ENCODE measurements around the gene KRTAP5-5. TPM values are rescaled to one million over a fixed set of nuclear protein-coding genes. Genes with fewer than 3 reads are reported as not detected.

The KRTAP5-5 gene
- total RNA-seq, 1 experiment from 2014 or later, result not detected

DNA sequence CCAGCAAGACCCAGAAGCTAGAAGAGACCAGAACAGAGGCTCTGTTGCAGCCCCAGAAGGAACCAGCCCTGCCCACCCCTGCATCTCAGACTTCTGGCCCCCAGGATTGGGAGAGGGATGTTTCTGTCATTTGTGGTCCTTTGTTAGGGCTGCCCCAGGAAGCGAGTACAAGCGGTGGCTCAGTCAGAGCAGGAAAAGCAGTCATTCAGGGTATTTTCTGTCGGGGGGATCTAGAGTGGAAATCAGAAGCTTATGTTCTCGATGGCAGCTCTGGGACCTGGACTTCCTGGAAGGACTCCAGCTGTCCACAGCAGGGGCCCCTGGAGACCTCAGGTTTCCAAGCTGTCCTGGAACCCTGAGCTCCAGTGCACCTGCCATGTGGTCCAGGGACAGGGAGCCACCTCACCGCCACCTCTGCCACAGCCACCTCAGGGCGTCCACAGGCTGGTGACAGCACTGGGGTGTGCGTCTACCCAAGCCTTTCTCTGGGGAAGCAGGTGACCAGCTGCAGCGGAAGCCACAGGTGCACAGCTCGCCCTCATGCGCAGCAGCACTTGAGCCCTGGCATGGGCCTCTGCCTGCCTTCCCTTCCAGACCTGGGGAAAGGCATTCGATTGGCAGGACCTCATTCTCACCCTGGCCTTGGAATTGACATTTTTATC is 2.6 kb downstream of the KRTAP5-5 start:
- Mint-ChIP-seq H3K4me3 (no peak overlapping the region), H3K9me3 (no peaks in the 10 kb centered on the region), H3K4me1 (peaks cover 6 to 7% of the 10 kb centered on the region in 2 experiments), H3K27ac (no peak overlapping the region; a peak in 1 of 7 replicates), H3K27me3 (ENCODE audit: low read depth) (peaks cover 62% of the 10 kb centered on the region), H3K36me3 (ENCODE audit: insufficient read depth in 1 of 3, low read depth in 3 of 3) (no peaks in the 10 kb centered on the region)
- no peaks in the 10 kb centered on the region for H4K20me1 ChIP-seq (ENCODE audit: control insufficient read depth, insufficient read depth, insufficient read length)
- no peak overlapping the region for H3K18ac ChIP-seq (ENCODE audit: insufficient read length, low read depth, low read length)
- H3K4me2 ChIP-seq (ENCODE audit: insufficient read depth, insufficient read length, low read length), result no peak overlapping the region
- no peak overlapping the region for H2BK120ac ChIP-seq (ENCODE audit: low read depth, low read length, poor library complexity, severe bottlenecking)
- H2AFZ ChIP-seq (ENCODE audit: low read length), result no peak overlapping the region
- no CpG with 5 or more reads among the region's 11 CpGs for WGBS (ENCODE audit: extremely low coverage, insufficient read length, low lambda C conversion rate)
- H3K4ac ChIP-seq (ENCODE audit: low read depth, low read length), result no peak overlapping the region
- no peak overlapping the region for H2BK15ac ChIP-seq (ENCODE audit: low read depth, low read length)
- no peaks in the 10 kb centered on the region; the same call in 1 of the 2 replicates for H3K27me3 ChIP-seq (ENCODE audit: insufficient read depth, low read length)
- no peak for DNase-seq
- H2BK5ac ChIP-seq (ENCODE audit: insufficient read length, low read length), result no peak overlapping the region
- no peak overlapping the region for H4K8ac ChIP-seq (replicated peaks; ENCODE audit: insufficient read length, low read depth, low read length)
- H3K79me1 ChIP-seq (ENCODE audit: insufficient read depth, low read depth, low read length, poor library complexity, severe bottlenecking), result no peaks in the 10 kb centered on the region
- H3K56ac ChIP-seq (ENCODE audit: insufficient read length, low read depth, low read length), result no peak overlapping the region
- no peak overlapping the region for H3K27ac ChIP-seq (ENCODE audit: insufficient read length, low read depth, low read length)
- H2BK20ac ChIP-seq (ENCODE audit: low read depth, low read length, poor library complexity, severe bottlenecking), result no peak overlapping the region
- H2BK12ac ChIP-seq (ENCODE audit: insufficient read length, low read depth, low read length), result no peak overlapping the region
- H2AK5ac ChIP-seq (ENCODE audit: insufficient read length, low read length), result no peak overlapping the region
- H3K23me2 ChIP-seq (ENCODE audit: insufficient read length, low read depth, low read length, poor library complexity, severe bottlenecking), result no peaks in the 10 kb centered on the region
- no peak overlapping the region; the same call in 1 of the 2 replicates for H3K14ac ChIP-seq (ENCODE audit: insufficient read depth, low read length)
- H3K9ac ChIP-seq (ENCODE audit: extremely low read depth, insufficient read length, low read length), result no peak overlapping the region
- no peak overlapping the region for H3K23ac ChIP-seq (ENCODE audit: insufficient read length, low read depth, low read length)
- H3K4me1 ChIP-seq (ENCODE audit: insufficient read depth, low read length), result no peaks in the 10 kb centered on the region; the same call in 1 of the 2 replicates
- H3K79me2 ChIP-seq (ENCODE audit: insufficient read depth, low read length), result no peaks in the 10 kb centered on the region
- H3T11ph ChIP-seq (ENCODE audit: low read length), result no peak overlapping the region
- no peaks in the 10 kb centered on the region for H3K9me3 ChIP-seq (ENCODE audit: control insufficient read depth, low read depth, low read length)
- no peak overlapping the region for H4K5ac ChIP-seq (ENCODE audit: insufficient read length, low read depth, low read length)
- no peak overlapping the region for H4K91ac ChIP-seq (ENCODE audit: insufficient read length, low read depth, low read length)
- TF ChIP-seq, protein P1, sequence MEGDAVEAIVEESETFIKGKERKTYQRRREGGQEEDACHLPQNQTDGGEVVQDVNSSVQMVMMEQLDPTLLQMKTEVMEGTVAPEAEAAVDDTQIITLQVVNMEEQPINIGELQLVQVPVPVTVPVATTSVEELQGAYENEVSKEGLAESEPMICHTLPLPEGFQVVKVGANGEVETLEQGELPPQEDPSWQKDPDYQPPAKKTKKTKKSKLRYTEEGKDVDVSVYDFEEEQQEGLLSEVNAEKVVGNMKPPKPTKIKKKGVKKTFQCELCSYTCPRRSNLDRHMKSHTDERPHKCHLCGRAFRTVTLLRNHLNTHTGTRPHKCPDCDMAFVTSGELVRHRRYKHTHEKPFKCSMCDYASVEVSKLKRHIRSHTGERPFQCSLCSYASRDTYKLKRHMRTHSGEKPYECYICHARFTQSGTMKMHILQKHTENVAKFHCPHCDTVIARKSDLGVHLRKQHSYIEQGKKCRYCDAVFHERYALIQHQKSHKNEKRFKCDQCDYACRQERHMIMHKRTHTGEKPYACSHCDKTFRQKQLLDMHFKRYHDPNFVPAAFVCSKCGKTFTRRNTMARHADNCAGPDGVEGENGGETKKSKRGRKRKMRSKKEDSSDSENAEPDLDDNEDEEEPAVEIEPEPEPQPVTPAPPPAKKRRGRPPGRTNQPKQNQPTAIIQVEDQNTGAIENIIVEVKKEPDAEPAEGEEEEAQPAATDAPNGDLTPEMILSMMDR (conservative IDR thresholded peaks at IDR 0.05), result no peak
